Astrocyte of the spinal cord (primary cell): ENCODE measurements around the gene COL4A2.

Experiments used
- DNase-seq: peaks from one replicate; pipeline ENCODE4 v3.0.0; 2011; ENCODE audit warnings: low read depth, low spot score
- H3K4me3 ChIP-seq: 2 replicates; pipeline ENCODE4 v1.5.1; 2011; ENCODE audit warnings: low read depth, mild to moderate bottlenecking, low read length, moderate library complexity
- CTCF ChIP-seq: IDR thresholded peaks from 2 replicates; pipeline ENCODE4 v1.5.1; 2012; ENCODE audit warnings: low read depth, mild to moderate bottlenecking, low read length, inconsistent platforms
- in situ Hi-C: cut with HindIII; loops from 2 replicates; pipeline ENCODE4 v1.10.0; 2017; ENCODE audit warnings: low sequenced_read_pairs

The COL4A2 gene

GRCh38 chr13:110334841-110335490, 27.9 kb downstream of the COL4A2 start:
- H3K4me3 ChIP-seq: no peak overlapping the region
- DNase-seq: peak; percentile 92
- no peak for TF ChIP-seq CTCF
- in situ Hi-C loops: no loop called here

- in situ Hi-C loops: no loop called here
- no peak for TF ChIP-seq CTCF
- H3K4me3 ChIP-seq: no peak overlapping the region
- no peak for DNase-seq
Observed at GRCh38 chr13:110336108-110336507, 29.0 kb downstream of the COL4A2 start.

DNA sequence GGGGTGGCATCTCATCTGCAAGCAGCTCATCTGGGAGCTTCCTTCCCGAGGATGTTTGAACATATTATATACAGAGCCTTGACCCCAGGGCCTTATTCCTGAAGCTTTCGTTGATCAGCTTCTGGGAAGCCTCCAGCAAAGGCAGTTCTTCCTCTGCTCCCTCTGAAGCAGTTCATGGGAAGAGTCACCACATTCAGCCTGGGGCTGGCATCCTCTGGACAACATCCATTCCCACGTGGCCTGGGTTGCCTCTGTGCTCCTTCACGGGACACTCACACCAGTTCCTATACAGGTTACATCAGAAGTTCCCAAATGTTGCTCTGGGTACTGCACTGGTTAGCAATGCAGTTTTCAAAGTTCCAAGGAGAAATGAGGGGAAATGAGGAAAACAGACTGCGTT, 29.6 kb downstream of the COL4A2 start:
- H3K4me3 ChIP-seq: no peak overlapping the region
- TF ChIP-seq CTCF: no peak
- in situ Hi-C loops: no loop called here
- peak; percentile 10 for DNase-seq

DNA sequence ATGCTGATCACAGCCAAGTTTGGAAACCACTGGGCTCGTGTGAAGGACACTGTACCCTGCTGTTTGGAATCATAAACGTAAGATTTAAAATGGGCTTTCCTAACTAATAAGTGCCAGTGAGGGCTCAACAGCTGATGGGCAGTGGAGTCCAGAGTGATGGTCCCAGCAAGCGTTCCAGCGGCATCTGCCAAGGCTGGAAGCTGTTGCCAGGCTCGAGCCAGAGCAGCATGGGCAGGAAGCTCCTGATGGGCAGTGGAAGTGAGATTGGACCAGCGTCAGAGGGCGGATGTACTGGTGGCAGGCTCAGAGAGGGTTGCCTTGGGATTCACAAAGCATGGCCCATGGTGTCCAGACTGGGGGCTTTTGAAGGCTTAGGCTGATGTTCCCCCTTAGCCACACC, 30.2 kb downstream of the COL4A2 start:
- TF ChIP-seq CTCF: no peak
- in situ Hi-C loops: no loop called here
- DNase-seq: peak; percentile 0
- no peak overlapping the region for H3K4me3 ChIP-seq

- peak; percentile 91 for DNase-seq
- in situ Hi-C loops: no loop called here
- TF ChIP-seq CTCF: no peak
- no peak overlapping the region for H3K4me3 ChIP-seq
Observed at GRCh38 chr13:110338441-110339101, 31.5 kb downstream of the COL4A2 start.

DNA sequence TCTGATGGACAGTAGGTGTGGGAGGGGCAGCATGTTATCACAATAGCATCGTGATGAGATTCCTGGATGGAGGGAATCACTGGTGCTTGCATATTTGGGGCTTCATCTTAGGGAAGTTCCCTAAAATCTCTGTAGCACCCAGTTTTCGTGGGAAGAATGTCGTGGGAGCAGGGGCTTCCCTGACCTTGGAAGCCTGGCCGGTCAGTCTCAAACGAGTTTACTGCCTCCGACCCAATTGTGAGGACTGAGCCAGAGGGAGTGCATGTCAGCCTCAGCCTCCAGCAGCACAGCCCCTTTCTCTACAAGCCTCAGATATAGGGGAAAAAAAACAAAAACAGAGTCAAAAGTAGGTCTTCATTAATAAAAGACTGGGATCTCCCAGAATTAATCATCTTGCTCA, 32.2 kb downstream of the COL4A2 start:
- in situ Hi-C loops: no loop called here
- no peak for TF ChIP-seq CTCF
- no peak for DNase-seq
- no peak overlapping the region for H3K4me3 ChIP-seq
